Hematopoietic multipotent progenitor cell treated with erythropoietin and hydrocortisone succinate and interleukin-3 and kit ligand, for 8 days (in vitro differentiated cells): ENCODE results near the gene PLPPR4.
"Not testable (repeated sequence)": the region's sequence is repeated elsewhere in the genome, so short reads cannot be mapped to it uniquely, and the experiment has no call there.

Experiments
- DNase-seq: peaks from one replicate; pipeline ENCODE4 v3.0.0-alpha.2; 2015

Gene PLPPR4

GRCh38 chr1:99264201-99265021 lies at the start of gene PLPPR4:
Gene PLPPR4 (plus strand): TSS chr1:99264492. CDS start chr1:99264594, 102 bp downstream.
- DNase-seq = no peak

DNA sequence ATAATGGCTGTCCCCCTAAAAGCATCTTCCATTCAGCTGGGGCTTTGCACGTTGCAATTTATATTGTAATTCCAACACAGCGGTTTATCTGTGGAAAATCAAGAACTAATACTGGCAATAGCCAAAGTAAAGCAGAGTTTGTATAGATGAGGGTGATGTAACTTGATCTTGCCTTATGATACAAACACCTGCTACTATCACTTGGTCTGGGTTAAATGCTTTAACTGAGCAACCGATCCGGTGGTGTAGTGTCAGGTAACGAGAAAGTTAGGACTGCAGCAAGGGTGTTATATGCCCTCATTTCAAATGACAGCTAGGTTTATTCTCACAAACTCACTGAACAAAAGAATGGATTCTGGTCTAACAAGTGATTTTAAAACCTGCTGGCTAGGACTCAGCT lies 47.3 kb upstream of the PLPPR4 start:
- no peak for DNase-seq

GRCh38 chr1:99217599-99217998 lies 46.7 kb upstream of the PLPPR4 start:
- no peak for DNase-seq

GRCh38 chr1:99218572-99218971 lies 45.7 kb upstream of the PLPPR4 start:
- no peak for DNase-seq

- DNase-seq = no peak
Observed at GRCh38 chr1:99218999-99219398, 45.3 kb upstream of the PLPPR4 start.

- no peak for DNase-seq
Observed at GRCh38 chr1:99227056-99227897, 37.0 kb upstream of the PLPPR4 start.

- DNase-seq = no peak
Observed at GRCh38 chr1:99228153-99228552, 36.1 kb upstream of the PLPPR4 start.

DNA sequence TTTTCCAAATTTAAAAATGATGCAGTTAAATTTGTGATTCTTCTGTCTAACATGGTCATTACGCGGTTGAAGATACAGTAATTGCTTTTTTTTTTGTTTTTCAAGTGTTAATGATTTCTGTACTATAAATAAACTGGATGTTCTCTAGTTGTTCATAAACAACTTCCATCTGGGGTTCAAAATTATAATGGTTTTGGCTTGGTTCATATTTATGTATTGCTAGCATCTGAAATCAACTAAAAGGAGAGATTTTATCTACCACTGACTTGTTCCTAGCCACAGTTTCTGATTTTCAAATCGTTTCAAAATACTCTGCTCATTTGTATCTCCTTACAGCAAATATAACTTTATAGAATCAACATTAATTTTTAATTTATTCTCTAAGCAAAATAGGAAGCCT lies 35.2 kb upstream of the PLPPR4 start:
- no peak for DNase-seq

DNA sequence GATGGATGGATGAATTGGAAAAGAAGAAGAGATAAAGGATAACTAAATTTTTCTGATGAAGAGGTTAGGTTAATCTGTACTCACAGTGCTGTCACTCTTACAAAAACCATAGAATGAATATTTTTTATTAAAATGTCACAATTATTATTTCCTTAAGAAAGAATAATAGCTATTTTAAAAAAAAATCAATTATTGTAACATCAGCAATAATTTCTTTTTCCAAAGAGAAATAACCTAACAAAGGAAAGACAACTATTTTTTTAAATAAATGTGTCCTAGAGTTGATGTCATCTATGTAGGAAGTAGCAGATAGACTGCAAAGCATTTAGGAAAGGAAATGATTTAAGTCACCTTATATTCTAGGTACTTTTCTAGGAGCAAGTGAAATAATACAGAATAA lies 33.6 kb upstream of the PLPPR4 start:
- DNase-seq = no peak

- DNase-seq = no peak
Observed at GRCh38 chr1:99232172-99232571, 32.1 kb upstream of the PLPPR4 start.

DNA sequence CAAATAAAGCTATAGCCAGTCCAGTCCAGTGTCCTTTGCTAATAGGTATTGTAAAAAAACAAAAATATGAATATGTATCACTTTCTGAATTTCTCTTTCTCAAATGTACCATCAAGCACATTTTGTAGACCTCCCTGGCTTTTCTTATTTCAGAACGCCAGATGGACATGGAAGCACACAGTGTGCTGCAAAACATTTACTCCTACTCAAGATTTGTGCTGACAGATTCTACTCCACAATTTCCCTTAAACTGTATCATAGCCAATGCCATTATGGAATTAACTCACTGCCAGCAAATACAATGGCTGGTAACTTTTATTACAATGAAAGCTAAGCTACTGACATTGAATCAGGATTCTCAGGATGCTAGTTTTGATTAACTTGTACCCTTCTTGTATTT lies 30.8 kb upstream of the PLPPR4 start:
- no peak for DNase-seq

- DNase-seq = no peak
Observed at GRCh38 chr1:99236756-99237155, 27.5 kb upstream of the PLPPR4 start.

- no peak for DNase-seq
Observed at GRCh38 chr1:99239690-99240089, 24.6 kb upstream of the PLPPR4 start.

DNA sequence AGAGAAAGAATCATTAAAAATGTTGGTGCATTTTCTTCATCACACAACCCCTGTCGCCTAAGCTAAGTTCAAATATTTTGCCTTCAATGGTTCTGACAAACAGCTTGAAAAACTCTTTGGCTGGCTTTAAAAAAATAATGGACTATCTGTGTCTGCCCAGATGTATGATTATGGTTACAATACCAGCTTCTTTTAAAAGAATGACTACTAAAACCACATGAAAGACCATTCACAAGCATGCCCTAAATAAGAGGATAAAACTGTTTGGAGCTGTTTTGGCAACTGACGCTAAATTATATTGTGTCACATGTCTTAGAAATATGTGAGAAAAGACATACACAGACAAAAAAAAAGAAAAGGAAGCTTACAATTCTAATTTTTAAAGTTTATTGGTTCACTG lies 23.7 kb upstream of the PLPPR4 start:
- DNase-seq = no peak

DNA sequence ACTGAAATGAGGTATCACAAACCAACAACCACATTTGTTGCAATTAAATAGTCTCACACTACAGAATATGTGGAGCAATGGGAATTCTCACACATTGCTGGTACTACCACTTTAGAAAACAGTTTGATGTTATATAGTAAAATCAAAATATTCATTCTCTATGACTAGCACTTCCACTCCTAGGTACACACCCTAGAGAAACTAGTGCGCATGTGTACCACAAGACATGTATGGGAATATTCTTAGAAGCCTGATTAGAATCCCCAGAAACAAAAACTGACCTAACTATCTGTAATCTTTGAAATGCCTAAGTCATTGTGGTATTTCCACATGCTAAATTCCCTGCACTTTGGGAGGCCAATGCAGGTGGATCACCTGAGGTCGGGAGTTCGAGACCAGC lies 18.1 kb upstream of the PLPPR4 start:
- no peak for DNase-seq

GRCh38 chr1:99247199-99247598 lies 17.1 kb upstream of the PLPPR4 start:
- no peak for DNase-seq

GRCh38 chr1:99250728-99251127 lies 13.6 kb upstream of the PLPPR4 start:
- no peak for DNase-seq

GRCh38 chr1:99251308-99251707 lies 13.0 kb upstream of the PLPPR4 start:
- no peak for DNase-seq

DNA sequence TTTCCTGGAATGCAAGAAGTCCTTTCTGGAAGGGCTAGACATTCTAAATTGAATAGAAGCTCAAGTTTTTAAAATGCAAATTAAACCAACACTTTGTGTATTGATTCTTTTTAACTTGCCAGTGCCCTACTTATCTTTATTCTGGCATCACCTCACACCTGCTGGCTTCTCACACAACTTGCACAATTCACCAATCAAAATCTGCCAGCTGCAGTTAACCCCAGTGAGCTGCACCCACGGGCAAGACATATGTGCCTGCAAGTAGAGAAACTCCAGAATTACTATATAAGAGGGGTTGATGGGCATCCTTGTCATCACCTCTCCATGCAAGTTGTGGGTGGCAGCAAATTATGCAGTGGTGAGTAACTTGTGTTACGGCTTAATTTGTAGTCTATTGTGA lies 11.7 kb upstream of the PLPPR4 start:
- DNase-seq = no peak

- DNase-seq = not testable (repeated sequence)
Observed at GRCh38 chr1:99260402-99260801, 3.9 kb upstream of the PLPPR4 start.

DNA sequence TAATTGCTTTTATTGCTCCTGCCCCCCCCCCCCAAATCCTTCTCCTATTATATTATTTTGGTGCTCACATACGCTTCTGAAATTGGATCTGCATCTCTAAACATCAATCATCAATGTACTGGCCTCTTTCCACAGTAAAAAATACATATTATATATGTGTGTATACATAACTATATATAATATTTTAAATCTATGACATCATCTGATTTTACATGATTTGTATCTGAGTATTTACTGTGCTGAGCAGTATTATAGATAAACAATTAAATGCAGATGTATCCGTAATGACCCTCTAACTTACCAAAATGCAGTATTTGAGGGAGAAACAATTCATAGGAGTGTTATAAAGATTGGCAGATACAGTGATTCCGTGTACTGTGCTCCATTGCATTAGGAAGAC lies 832 bp downstream of the PLPPR4 start:
- no peak for DNase-seq

- no peak for DNase-seq
Observed at GRCh38 chr1:99266726-99267125, 2.4 kb downstream of the PLPPR4 start.

DNA sequence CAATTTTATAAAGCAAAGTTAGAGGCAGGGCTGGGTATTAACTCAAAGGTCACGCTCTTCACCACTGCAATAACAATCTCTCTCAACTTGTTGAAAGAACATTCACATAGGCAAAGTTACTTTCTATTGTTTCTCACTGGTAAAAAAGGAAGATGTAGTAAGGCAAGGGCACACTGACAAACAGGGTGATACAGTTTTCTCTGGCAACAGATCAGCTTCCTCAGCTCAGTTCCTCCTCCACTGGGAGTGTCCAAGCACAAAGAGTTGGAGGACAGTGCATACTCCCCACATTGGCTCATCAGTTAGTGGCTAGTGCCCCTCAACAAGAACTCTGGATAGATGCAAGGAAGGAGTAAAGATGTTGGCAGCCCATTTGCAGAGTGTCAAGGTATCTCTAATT lies 3.7 kb downstream of the PLPPR4 start:
- no peak for DNase-seq

DNA sequence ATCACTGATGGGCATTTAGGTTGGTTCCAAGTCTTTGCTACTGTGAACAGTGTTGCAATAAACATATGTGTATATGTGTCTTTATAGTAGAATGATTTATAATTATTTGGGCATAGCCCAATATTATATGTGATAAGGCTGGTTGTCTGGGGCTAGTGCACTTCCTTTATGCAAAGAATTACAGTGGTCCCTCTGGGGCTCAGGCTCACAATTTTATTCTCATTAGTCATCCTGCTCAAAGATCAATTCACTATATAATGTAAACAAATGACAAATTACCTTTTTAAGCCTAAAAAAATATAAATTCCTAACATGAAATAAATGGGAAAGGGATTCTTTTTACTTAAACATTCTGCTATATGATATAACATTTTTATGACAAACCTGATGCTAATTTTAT lies 5.0 kb downstream of the PLPPR4 start:
- no peak for DNase-seq
